Stimulated activated CD4-positive, alpha-beta T cell treated with anti-CD3 and anti-CD28 coated beads, Interleukin-1b, Interleukin-23, amount 100 ng/mL, for 24 hours (primary cell): ENCODE results near the gene IVNS1ABP.
A peak's percentile ranks its signal among the peaks of the same experiment; 100 is the strongest.
"Not testable (repeated sequence)": the region's sequence is repeated elsewhere in the genome, so short reads cannot be mapped to it uniquely, and the experiment has no call there.

ENCODE experiments used
- DNase-seq, 4 experiments: peaks; one replicate each; pipeline ENCODE4 v3.0.0-alpha.2; 2020; ENCODE audit warnings: low read depth in 4 of 4, low spot score in 1 of 4

The IVNS1ABP gene

DNA sequence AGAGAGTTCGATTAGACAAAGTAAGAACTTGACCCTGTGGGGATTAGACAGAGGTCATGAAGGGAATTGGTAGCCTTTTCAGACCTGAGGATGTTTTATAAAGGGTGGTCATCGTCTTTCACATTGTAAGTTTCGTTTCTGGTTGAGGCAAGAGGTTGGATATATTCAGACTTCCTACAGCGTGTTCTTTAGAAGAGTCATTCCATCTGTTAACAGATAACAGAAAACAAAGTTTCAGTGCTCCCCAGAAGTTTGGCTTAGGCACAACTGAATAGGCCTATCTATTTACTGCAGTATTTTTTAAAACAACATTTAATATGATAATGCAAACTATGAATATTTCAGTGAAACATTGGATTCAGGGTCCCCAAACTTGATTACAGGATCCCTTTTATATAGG lies 17.1 kb upstream of the IVNS1ABP start:
- no peak for DNase-seq

GRCh38 chr1:185328255-185328654 lies 11.2 kb upstream of the IVNS1ABP start:
- no peak for DNase-seq

- no peak for DNase-seq
Observed at GRCh38 chr1:185325413-185325812, 8.4 kb upstream of the IVNS1ABP start.

DNA sequence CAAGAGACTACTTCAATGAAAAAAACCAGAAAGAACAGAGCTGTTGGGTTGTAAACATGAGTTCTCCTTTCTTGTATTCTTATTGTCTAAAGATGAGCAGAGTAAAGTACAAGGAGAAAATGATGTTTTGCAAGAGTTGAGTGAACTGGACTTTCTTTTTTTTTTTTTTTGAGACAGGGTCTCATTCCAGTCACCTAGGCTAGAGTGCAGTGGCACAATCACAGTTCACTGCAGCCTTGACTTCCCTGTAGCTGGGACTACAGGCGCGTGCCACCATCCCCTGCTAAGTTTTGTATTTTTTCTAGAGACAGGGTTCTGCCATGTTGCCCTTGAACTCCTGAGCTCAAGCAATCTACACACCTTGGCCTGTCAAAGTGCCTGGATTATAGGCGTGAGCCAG lies 7.1 kb upstream of the IVNS1ABP start:
- DNase-seq, result no peak

- DNase-seq, result no peak
Observed at GRCh38 chr1:185322636-185323035, 5.6 kb upstream of the IVNS1ABP start.

DNA sequence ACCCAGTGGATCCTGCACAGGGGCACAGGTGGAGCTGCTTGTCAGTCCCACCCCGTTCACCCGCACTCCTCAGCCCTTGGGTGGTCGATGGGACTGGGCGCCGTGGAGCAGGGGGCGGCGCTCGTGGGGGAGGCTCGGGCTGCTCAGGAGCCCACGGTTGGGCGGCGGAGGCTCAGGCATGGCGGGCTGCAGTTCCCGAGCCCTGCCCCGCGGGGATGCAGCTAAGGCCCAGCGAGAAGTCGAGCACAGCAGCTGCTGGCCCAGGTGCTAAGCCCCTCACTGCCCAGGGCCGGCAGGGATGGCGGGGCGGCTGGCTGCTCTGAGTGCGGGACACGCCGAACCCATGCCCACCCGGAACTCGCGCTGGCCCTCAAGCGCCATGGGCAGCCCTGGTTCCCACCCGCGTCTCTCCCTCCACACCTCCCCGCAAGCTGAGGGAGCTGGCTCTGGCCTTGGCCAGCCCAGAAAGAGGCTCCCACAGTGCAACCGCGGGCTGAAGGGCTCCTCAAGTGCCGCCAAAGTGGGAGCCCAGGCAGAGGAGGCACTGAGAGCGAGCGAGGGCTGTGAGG lies 4.7 kb upstream of the IVNS1ABP start:
- not testable (repeated sequence) for DNase-seq

DNA sequence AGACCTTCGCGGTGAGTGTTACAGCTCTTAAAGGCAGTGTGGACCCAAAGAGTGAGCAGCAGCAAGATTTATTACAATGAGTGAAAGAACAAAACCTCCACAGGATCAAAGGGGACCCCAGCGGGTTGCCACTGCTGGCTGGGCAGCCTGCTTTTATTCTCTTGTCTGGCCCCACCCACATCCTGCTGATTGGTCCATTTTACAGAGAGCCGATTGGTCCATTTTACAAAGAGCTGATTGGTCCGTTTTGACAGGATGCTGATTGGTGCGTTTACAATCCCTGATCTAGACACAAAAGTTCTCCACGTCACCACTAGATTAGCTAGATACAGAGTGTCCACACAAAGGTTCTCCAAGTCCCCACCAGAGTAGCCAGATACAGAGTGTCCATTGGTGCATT lies 4.1 kb upstream of the IVNS1ABP start:
- not testable (repeated sequence) for DNase-seq

DNA sequence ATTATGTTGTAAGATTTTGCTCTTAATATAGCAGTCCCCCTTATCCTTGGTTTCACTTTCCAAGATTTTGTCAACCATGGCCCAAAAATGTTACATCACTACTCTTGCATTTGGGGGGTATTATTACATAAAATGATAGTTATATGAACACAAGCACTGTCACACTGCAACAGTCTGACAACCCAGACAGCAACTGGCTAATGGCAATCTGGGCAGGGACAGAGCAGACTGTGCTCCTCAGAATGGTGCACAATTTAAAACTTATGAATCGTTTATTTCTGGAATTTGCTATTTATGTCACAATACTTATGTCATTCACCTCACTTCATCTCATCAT lies 2.1 kb upstream of the IVNS1ABP start:
- DNase-seq, result no peak

GRCh38 chr1:185318431-185319138 lies 1.5 kb upstream of the IVNS1ABP start:
- no peak for DNase-seq

DNA sequence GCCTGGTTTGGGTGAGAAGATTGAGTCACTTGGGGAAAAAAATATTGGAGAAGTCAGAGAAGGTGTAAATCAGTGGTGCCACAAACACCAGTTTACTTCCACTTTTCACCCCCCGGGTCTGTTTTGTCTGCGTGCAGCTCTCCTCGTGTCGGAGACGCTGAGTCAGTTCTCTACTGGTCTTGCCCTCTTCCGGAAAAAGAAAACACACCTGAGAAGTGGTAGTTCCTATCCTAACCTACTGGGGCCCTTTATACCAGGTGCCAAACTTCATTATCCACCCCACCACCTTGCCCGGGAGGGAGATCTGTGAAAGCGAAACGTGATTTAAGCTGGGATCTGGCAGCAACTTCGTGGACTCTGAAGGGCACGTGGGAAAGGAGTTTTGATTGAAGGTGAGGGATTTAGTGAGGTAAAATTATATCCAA lies 855 bp upstream of the IVNS1ABP start:
- peak; percentile 29 to 70 (median 38) for DNase-seq

GRCh38 chr1:185316163-185317033 lies 645 bp downstream of the IVNS1ABP start:
- DNase-seq, result peak; percentile 76 to 92 (median 88)

GRCh38 chr1:185315445-185316071 lies 1.5 kb downstream of the IVNS1ABP start:
- no peak for DNase-seq

GRCh38 chr1:185314411-185314810 lies 2.6 kb downstream of the IVNS1ABP start:
- DNase-seq, result no peak

DNA sequence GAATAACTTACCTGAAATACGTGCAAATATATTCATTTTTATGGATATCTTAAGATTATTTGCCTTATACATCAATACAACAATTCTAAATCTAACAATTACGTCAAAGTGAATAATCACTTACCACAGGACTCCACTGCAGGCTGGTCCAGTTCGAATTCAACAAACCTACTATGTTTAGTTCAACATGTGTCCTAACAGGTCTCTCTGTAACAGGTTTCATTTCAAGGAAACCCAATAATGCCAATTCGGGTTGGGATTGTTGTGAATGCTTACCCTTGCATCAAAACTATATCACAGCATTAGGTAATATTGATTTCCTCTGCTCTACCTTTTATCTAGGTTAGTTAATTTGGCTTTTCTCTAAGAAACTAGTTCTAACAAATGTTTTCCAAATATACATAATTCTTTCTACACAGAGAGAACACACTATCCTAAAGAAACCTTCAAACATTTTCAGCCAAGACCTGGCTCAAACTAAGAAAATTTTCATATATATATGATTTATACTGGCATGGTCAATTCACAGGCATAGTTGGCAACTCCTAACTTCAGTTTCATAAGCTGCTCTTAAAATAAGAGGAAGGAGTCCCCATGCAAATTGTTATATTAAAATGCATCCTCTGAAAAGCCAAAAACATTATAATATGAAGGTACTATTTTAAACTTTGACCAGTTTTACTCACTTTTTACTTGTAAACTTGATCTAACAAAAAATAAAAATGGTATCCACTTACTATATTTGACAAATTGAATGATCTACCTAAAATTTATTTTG lies 4.5 kb downstream of the IVNS1ABP start:
- no peak for DNase-seq

- DNase-seq, result no peak
Observed at GRCh38 chr1:185311589-185312225, 5.3 kb downstream of the IVNS1ABP start.

DNA sequence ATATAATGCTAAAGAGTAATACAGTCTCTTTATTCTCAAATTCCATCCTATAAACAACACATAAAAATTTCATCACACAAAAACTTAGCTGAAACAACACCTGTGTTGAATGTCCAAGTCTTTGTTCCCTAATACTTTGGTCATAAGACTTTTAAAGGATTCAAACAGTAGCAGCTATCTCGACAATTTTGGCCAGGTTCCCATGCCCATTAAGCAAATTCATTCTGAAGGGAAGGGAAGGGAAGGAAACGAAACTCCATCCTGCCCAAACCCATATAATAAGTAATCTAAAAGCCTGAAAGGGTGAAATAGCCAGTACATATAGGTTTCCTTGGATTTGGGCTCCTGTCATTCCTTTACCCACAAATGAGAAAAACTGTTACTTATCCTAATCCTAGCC lies 7.5 kb downstream of the IVNS1ABP start:
- DNase-seq, result no peak

DNA sequence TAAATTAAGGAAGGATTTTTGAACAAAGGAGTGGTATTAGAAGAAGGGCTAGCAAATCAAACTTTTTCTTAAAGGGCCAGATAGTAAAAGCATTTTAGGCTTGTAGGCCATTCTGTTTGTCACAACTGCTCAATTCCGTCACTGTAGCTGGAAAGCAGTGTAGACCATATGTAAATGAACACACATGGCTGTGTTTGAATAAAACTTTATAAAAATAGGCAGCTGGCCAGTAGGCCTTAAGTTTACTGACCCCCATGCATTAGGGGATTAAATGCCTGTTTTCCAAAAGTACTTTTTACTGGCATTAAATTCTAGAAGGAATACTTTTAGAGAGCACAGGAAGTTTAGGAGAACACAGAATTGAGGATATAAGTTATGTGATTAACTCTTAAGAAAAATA lies 8.9 kb downstream of the IVNS1ABP start:
- no peak for DNase-seq

- DNase-seq, result no peak
Observed at GRCh38 chr1:185305419-185305818, 11.6 kb downstream of the IVNS1ABP start.

DNA sequence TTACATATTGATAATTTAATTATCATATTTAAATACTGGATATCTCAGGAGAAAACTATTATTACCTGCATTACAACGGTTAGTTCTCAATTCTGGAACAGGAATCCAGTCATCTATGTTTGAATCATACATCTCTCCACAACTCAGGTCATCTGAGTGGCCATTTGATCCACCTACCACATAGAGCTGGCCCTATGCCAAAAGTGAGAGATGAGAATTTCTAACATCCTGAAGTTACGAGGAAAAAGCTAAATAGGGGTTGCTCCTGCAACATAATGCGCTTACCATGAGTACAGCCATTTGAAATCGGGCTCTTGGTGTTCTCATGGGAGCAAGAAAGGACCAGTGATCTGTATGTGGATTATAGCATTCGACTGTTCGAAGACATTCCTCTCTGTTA lies 16.9 kb downstream of the IVNS1ABP start:
- DNase-seq, result no peak

DNA sequence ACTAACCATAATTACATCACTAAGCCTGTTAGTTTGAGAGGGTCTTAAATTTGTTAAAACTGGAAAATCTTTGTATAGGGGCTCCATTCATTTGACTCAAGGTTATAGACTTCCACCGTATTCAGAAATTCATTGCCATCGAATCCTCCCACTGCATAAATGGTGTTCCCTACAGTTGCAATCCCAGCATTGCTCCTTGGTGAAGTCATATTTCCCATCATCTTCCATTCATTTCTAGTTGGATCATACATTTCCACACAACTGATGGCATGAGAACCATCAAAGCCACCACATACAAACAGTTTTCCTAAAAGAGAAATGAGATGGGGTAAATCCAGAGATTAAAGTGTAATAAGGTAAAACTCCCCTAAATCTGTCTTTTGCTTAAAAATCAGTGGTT lies 19.1 kb downstream of the IVNS1ABP start:
- no peak for DNase-seq

DNA sequence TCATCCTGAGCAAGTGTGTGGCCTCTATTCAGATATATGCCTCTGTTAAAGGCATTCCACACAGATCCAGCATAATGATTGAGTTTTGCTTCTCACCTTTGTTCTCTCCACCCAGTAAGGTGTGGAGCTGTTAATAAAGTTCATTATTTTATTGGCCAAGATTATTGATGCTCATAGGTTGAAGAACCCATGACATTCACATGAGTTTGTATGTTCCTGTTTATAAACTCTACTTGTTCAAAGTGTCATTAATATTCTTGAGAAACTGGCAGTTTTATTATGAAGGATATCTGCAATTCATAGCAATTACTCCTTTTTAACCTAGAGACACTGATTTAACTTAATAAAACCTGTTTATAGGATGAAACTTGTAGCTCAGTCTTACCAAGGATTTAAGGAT lies 22.0 kb downstream of the IVNS1ABP start:
- no peak for DNase-seq
